Measurements from ENCODE around the gene GYPA. TPM values are rescaled to one million over a fixed set of nuclear protein-coding genes. Genes with fewer than 3 reads are reported as not detected.

Gene GYPA
- total RNA-seq, 2 donors from 2014 or later: not detected

GRCh38 chr4:144179152-144179739, 38.7 kb upstream of the GYPA start:
- no peaks in the 10 kb centered on the region for H3K27me3 ChIP-seq (replicated peaks; ENCODE audit: insufficient read depth)
- no peak overlapping the region for H3K4me3 ChIP-seq
- H3K9me3 ChIP-seq: no peaks in the 10 kb centered on the region
- H3K27ac ChIP-seq: no peak overlapping the region
- DNase-seq (ENCODE audit: low spot score) (no peak), ATAC-seq (ENCODE audit: insufficient number of reproducible peaks, low FRiP score, low read depth) (no peak)
- no peaks in the 10 kb centered on the region for H3K36me3 ChIP-seq
- TF ChIP-seq CTCF (IDR thresholded peaks at IDR 0.05): no peak
- no peaks in the 10 kb centered on the region for H3K4me1 ChIP-seq (ENCODE audit: control insufficient read depth in 1 of 2, low read depth in 2 of 2)

- ATAC-seq (ENCODE audit: insufficient number of reproducible peaks, low FRiP score, low read depth): no peak
- H3K27ac ChIP-seq: no peak overlapping the region
- DNase-seq (ENCODE audit: low spot score): no peak
Observed at GRCh38 chr4:144178414-144178813, 37.9 kb upstream of the GYPA start.

GRCh38 chr4:144176476-144176875, 36.0 kb upstream of the GYPA start:
- no peak for ATAC-seq (ENCODE audit: insufficient number of reproducible peaks, low FRiP score, low read depth)

More at GRCh38 chr4:144178414-144178813, 37.9 kb upstream of the GYPA start:
- no peaks in the 10 kb centered on the region for H3K27me3 ChIP-seq (replicated peaks; ENCODE audit: insufficient read depth)
- TF ChIP-seq CTCF (IDR thresholded peaks at IDR 0.05): no peak
- no peaks in the 10 kb centered on the region for H3K4me1 ChIP-seq (ENCODE audit: control insufficient read depth in 1 of 2, low read depth in 2 of 2)
- no peak overlapping the region for H3K4me3 ChIP-seq
- H3K36me3 ChIP-seq: no peaks in the 10 kb centered on the region
- H3K9me3 ChIP-seq: no peaks in the 10 kb centered on the region

GRCh38 chr4:144174401-144175067, 34.0 kb upstream of the GYPA start:
- ATAC-seq (ENCODE audit: insufficient number of reproducible peaks, low FRiP score, low read depth) (peak; percentile 62), DNase-seq (ENCODE audit: low spot score) (no peak)
- no peaks in the 10 kb centered on the region for H3K36me3 ChIP-seq
- no peaks in the 10 kb centered on the region for H3K4me1 ChIP-seq (ENCODE audit: control insufficient read depth in 1 of 2, low read depth in 2 of 2)
- no peaks in the 10 kb centered on the region for H3K27me3 ChIP-seq (replicated peaks; ENCODE audit: insufficient read depth)
- TF ChIP-seq CTCF (IDR thresholded peaks at IDR 0.05): peak; percentile 47
- no peaks in the 10 kb centered on the region for H3K9me3 ChIP-seq
- no peak overlapping the region for H3K27ac ChIP-seq
- H3K4me3 ChIP-seq: no peak overlapping the region

More at GRCh38 chr4:144176476-144176875, 36.0 kb upstream of the GYPA start:
- Histone ChIP-seq H3K27ac (no peak overlapping the region), H3K4me1 (ENCODE audit: control insufficient read depth in 1 of 2, low read depth in 2 of 2) (no peaks in the 10 kb centered on the region), H3K27me3 (replicated peaks; ENCODE audit: insufficient read depth) (no peaks in the 10 kb centered on the region), H3K9me3 (no peaks in the 10 kb centered on the region), H3K4me3 (no peak overlapping the region), H3K36me3 (no peaks in the 10 kb centered on the region)
- TF ChIP-seq CTCF (IDR thresholded peaks at IDR 0.05): no peak
- DNase-seq (ENCODE audit: low spot score): no peak

GRCh38 chr4:144171697-144172096, 31.2 kb upstream of the GYPA start:
- Histone ChIP-seq H3K9me3 (no peaks in the 10 kb centered on the region), H3K27ac (no peak overlapping the region), H3K36me3 (no peaks in the 10 kb centered on the region), H3K27me3 (replicated peaks; ENCODE audit: insufficient read depth) (no peaks in the 10 kb centered on the region), H3K4me3 (no peak overlapping the region), H3K4me1 (ENCODE audit: control insufficient read depth in 1 of 2, low read depth in 2 of 2) (no peaks in the 10 kb centered on the region)
- DNase-seq (ENCODE audit: low spot score) (no peak), ATAC-seq (ENCODE audit: insufficient number of reproducible peaks, low FRiP score, low read depth) (no peak)
- no peak for TF ChIP-seq CTCF (IDR thresholded peaks at IDR 0.05)
